ENCODE measurements around the gene HBZ.
"Not testable (repeated sequence)": the region's sequence is repeated elsewhere in the genome, so short reads cannot be mapped to it uniquely, and the experiment has no call there.

HBZ gene

DNA sequence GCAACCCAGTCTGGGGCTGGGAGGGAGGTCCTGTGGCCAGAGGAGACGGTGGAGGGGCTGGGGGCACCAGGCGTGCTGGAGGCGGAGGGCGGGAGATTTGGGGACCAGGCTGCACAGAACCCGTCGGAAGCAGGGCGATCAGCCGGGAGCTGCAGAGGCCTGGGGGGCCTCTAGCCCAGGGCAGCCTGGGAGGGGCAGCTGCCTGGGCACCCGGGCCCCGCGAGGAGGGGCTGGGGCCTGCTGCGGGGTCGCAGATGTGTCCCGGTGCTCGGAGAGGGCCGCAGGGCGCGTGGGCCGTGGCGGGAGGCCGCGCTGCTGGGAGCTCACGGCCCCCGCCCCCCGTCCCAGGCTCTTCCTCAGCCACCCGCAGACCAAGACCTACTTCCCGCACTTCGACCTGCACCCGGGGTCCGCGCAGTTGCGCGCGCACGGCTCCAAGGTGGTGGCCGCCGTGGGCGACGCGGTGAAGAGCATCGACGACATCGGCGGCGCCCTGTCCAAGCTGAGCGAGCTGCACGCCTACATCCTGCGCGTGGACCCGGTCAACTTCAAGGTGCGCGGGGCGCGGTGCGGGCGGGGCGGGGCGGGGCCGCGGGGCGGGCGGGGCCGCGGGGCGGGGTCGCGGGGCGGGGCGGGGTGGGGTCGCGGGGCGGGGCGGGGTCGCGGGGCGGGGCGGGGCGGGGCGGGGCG is 11.8 kb downstream of the HBZ start:
- not testable (repeated sequence) for DNase-seq (ENCODE audit: low read depth in 2 of 2, low spot score in 1 of 2)

DNA sequence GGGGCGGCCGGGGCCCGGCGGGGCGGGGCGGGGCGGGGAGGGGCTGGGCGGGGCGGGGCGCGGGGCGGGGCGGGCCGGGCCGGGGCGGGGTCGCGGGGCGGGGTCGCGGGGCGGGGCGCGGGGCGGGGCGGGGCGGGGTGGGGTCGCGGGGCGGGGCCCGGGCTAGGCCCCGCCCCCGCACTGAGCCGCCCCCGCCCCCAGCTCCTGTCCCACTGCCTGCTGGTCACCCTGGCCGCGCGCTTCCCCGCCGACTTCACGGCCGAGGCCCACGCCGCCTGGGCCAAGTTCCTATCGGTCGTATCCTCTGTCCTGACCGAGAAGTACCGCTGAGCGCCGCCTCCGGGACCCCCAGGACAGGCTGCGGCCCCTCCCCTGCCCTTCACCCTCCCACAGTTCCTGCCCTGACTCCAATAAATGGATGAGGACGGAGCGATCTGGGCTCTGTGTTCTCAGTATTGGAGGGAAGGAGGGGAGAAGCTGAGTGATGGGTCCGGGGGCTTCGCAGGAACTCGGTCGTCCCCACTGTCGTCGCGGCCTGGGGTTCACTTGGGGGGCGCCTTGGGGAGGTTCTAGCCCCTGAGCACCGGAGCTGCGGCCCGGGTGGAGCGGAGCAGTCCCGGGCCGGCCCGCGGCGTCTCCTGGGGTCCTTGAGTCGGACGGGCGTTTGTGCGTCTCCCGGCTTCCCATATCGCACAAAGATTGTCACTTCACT is 12.5 kb downstream of the HBZ start:
- no peak for DNase-seq (ENCODE audit: low read depth in 2 of 2, low spot score in 1 of 2)

- DNase-seq (ENCODE audit: low read depth in 2 of 2, low spot score in 1 of 2) = no peak
These were observed 13.3 kb downstream of the HBZ start, which contains the start of gene HBM for GRCh38 chr16:165539-166374. Gene HBM (plus strand): TSS chr16:165978. CDS start chr16:165998, 20 bp downstream.

DNA sequence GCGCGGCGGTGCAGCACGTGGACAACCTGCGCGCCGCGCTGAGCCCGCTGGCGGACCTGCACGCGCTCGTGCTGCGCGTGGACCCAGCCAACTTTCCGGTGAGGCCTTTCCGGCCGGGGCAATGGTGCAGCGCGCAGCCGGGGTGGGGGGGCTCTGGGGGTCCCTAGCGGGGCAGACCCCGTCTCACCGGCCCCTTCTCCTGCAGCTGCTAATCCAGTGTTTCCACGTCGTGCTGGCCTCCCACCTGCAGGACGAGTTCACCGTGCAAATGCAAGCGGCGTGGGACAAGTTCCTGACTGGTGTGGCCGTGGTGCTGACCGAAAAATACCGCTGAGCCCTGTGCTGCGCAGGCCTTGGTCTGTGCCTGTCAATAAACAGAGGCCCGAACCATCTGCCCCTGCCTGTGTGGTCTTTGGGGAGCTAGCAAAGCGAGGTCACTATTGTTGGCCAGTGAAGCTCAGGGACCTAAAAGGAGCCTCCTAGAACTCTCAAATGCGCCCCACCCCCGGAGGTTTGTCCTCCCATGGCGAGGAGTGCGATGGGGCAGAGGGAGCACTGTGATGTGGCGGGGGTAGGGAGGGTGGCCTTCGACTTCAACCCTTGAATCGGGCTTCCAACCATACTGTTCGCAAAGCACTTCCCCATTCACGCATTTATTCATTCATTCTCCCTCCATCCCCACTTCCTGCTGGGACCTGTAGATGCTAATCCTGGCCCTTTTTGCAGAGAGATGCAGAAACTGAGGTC is 14.1 kb downstream of the HBZ start:
- DNase-seq (ENCODE audit: low read depth in 2 of 2, low spot score in 1 of 2) = no peak

- no peak for DNase-seq (ENCODE audit: low read depth in 2 of 2, low spot score in 1 of 2)
These were observed 14.8 kb downstream of the HBZ start for GRCh38 chr16:167122-167690.

- no peak for DNase-seq (ENCODE audit: low read depth in 2 of 2, low spot score in 1 of 2)
These were observed 16.0 kb downstream of the HBZ start for GRCh38 chr16:168424-168823.

DNA sequence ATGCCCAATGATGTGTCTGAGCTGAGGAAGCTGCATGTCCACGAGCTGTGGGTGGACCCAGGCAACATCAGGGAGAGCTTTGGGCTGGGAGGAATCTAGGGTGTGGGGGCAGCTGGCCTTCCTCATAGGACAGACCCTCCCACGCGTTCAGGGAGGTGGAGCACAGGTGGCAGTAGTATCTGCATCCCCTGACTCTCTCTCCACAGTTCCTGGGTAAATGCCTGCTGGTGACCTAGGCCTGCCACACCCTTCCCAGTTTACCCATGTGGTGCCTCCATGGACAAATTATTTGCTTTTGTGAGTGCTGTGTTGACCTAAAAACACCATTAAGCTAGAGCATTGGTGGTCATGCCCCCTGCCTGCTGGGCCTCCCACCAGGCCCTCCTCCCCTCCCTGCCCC is 16.6 kb downstream of the HBZ start:
- DNase-seq (ENCODE audit: low read depth in 2 of 2, low spot score in 1 of 2) = no peak

DNA sequence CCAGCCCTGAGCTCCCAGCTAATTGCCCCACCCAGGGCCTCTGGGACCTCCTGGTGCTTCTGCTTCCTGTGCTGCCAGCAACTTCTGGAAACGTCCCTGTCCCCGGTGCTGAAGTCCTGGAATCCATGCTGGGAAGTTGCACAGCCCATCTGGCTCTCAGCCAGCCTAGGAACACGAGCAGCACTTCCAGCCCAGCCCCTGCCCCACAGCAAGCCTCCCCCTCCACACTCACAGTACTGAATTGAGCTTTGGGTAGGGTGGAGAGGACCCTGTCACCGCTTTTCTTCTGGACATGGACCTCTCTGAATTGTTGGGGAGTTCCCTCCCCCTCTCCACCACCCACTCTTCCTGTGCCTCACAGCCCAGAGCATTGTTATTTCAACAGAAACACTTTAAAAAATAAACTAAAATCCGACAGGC is 17.7 kb downstream of the HBZ start:
- not testable (repeated sequence) for DNase-seq (ENCODE audit: low read depth in 2 of 2, low spot score in 1 of 2)

DNA sequence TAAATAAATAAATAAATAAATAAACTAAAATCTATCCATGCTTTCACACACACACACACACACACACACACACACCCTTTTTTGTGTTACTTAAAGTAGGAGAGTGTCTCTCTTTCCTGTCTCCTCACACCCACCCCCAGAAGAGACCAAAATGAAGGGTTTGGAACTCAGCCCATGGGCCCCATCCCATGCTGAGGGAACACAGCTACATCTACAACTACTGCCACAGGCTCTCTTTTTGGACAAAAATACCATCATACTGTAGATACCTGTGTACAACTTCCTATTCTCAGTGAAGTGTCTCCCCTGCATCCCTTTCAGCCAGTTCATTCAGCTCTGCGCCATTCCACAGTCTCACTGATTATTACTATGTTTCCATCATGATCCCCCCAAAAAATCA is 18.3 kb downstream of the HBZ start:
- DNase-seq (ENCODE audit: low read depth in 2 of 2, low spot score in 1 of 2) = no peak

GRCh38 chr16:172374-172941 is 20.0 kb downstream of the HBZ start, which contains the start of gene HBA2:
Gene HBA2 (plus strand): TSS chr16:172876. CDS start chr16:172913, 37 bp downstream.
- not testable (repeated sequence) for DNase-seq (ENCODE audit: low read depth in 2 of 2, low spot score in 1 of 2)

GRCh38 chr16:173211-173854 is 20.9 kb downstream of the HBZ start:
- not testable (repeated sequence) for DNase-seq (ENCODE audit: low read depth in 2 of 2, low spot score in 1 of 2)

GRCh38 chr16:173928-174769 is 21.7 kb downstream of the HBZ start:
- not testable (repeated sequence) for DNase-seq (ENCODE audit: low read depth in 2 of 2, low spot score in 1 of 2)

DNA sequence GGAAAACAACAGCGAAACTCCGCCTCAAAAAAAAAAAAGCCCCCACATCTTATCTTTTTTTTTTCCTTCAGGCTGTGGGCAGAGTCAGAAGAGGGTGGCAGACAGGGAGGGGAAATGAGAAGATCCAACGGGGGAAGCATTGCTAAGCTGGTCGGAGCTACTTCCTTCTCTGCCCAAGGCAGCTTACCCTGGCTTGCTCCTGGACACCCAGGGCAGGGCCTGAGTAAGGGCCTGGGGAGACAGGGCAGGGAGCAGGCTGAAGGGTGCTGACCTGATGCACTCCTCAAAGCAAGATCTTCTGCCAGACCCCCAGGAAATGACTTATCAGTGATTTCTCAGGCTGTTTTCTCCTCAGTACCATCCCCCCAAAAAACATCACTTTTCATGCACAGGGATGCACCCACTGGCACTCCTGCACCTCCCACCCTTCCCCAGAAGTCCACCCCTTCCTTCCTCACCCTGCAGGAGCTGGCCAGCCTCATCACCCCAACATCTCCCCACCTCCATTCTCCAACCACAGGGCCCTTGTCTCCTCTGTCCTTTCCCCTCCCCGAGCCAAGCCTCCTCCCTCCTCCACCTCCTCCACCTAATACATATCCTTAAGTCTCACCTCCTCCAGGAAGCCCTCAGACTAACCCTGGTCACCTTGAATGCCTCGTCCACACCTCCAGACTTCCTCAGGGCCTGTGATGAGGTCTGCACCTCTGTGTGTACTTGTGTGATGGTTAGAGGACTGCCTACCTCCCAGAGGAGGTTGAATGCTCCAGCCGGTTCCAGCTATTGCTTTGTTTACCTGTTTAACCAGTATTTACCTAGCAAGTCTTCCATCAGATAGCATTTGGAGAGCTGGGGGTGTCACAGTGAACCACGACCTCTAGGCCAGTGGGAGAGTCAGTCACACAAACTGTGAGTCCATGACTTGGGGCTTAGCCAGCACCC is 22.8 kb downstream of the HBZ start:
- DNase-seq (ENCODE audit: low read depth in 2 of 2, low spot score in 1 of 2) = no peak

GRCh38 chr16:176006-176405 is 23.6 kb downstream of the HBZ start:
- DNase-seq (ENCODE audit: low read depth in 2 of 2, low spot score in 1 of 2) = not testable (repeated sequence)

DNA sequence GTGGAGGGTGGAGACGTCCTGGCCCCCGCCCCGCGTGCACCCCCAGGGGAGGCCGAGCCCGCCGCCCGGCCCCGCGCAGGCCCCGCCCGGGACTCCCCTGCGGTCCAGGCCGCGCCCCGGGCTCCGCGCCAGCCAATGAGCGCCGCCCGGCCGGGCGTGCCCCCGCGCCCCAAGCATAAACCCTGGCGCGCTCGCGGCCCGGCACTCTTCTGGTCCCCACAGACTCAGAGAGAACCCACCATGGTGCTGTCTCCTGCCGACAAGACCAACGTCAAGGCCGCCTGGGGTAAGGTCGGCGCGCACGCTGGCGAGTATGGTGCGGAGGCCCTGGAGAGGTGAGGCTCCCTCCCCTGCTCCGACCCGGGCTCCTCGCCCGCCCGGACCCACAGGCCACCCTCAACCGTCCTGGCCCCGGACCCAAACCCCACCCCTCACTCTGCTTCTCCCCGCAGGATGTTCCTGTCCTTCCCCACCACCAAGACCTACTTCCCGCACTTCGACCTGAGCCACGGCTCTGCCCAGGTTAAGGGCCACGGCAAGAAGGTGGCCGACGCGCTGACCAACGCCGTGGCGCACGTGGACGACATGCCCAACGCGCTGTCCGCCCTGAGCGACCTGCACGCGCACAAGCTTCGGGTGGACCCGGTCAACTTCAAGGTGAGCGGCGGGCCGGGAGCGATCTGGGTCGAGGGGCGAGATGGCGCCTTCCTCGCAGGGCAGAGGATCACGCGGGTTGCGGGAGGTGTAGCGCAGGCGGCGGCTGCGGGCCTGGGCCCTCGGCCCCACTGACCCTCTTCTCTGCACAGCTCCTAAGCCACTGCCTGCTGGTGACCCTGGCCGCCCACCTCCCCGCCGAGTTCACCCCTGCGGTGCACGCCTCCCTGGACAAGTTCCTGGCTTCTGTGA is 24.3 kb downstream of the HBZ start, which contains the start of gene HBA1:
Gene HBA1, plus strand, starts transcription at position 204 of the 906 bp plus-strand sequence. Its CDS starts 37 bp downstream, at position 241.
- not testable (repeated sequence) for DNase-seq (ENCODE audit: low read depth in 2 of 2, low spot score in 1 of 2)

- DNase-seq (ENCODE audit: low read depth in 2 of 2, low spot score in 1 of 2) = no peak
These were observed 25.0 kb downstream of the HBZ start for GRCh38 chr16:177394-177822.

Measured in stimulated activated CD8-positive, alpha-beta memory T cell treated with anti-CD3 and anti-CD28 coated beads, Interleukin-4, amount 100 ng/mL, for 1 hour (primary cell).